HG02759 (cell line): Measurements from ENCODE around the gene FAM229A.
"Not testable (repeated sequence)": the region's sequence is repeated elsewhere in the genome, so short reads cannot be mapped to it uniquely, and the experiment has no call there.

ENCODE experiments used
- ATAC-seq: cut with Tn5 transposase; IDR thresholded peaks from one replicate; pipeline ENCODE4 v1.9.1; 2021; ENCODE audit warnings: mild to moderate bottlenecking, moderate library complexity; ENCODE audit not compliant: unreplicated experiment

The FAM229A gene

GRCh38 chr1:32362474-32363313 lies at the start of gene FAM229A, which contains the start of gene TSSK3:
Gene FAM229A (minus strand): TSS chr1:32362485. CDS start chr1:32362091, 394 bp downstream.
Gene TSSK3 (plus strand): TSS chr1:32362539. CDS start chr1:32362702, 163 bp downstream.
- ATAC-seq, result no peak

- ATAC-seq, result no peak
Measured at GRCh38 chr1:32411261-32411660, 49.0 kb upstream of the FAM229A start.

- ATAC-seq, result no peak
Measured at GRCh38 chr1:32406629-32407111, 44.4 kb upstream of the FAM229A start.

- no peak for ATAC-seq
Measured at GRCh38 chr1:32405672-32406467, 43.6 kb upstream of the FAM229A start.

GRCh38 chr1:32404946-32405345 lies 42.7 kb upstream of the FAM229A start:
- no peak for ATAC-seq

GRCh38 chr1:32400876-32401631 lies 38.8 kb upstream of the FAM229A start:
- no peak for ATAC-seq

GRCh38 chr1:32399843-32400242 lies 37.6 kb upstream of the FAM229A start:
- no peak for ATAC-seq

GRCh38 chr1:32398401-32398800 lies 36.1 kb upstream of the FAM229A start:
- ATAC-seq, result no peak

GRCh38 chr1:32396524-32396923 lies 34.2 kb upstream of the FAM229A start:
- ATAC-seq, result not testable (repeated sequence)

GRCh38 chr1:32394890-32395432 lies 32.7 kb upstream of the FAM229A start:
- no peak for ATAC-seq

- peak; percentile 97 for ATAC-seq
Measured at GRCh38 chr1:32394141-32394889, 32.0 kb upstream of the FAM229A start, which contains the start of gene BSDC1. Gene BSDC1 (minus strand): TSS chr1:32394441. CDS start chr1:32394414, 27 bp downstream.

GRCh38 chr1:32393832-32394140 lies 31.5 kb upstream of the FAM229A start:
- ATAC-seq, result peak; percentile 29

- no peak for ATAC-seq
Measured at GRCh38 chr1:32393136-32393535, 30.9 kb upstream of the FAM229A start.

GRCh38 chr1:32392325-32392724 lies 30.0 kb upstream of the FAM229A start:
- ATAC-seq, result no peak

- ATAC-seq, result no peak
Measured at GRCh38 chr1:32390904-32391870, 28.9 kb upstream of the FAM229A start.

- no peak for ATAC-seq
Measured at GRCh38 chr1:32388641-32389040, 26.4 kb upstream of the FAM229A start.

- no peak for ATAC-seq
Measured at GRCh38 chr1:32386676-32387392, 24.5 kb upstream of the FAM229A start.

- no peak for ATAC-seq
Measured at GRCh38 chr1:32380057-32380456, 17.8 kb upstream of the FAM229A start.
